GM23338 (cell line): ENCODE data around the gene DOCK10. TPM values are rescaled to one million over a fixed set of nuclear protein-coding genes. Genes with fewer than 3 reads are reported as not detected.
A peak's percentile ranks its signal among the peaks of the same experiment; 100 is the strongest.

ENCODE experiments used
- ATAC-seq: fragments of 200-7000 bp; cut with Tn5 transposase; 3 replicates; pipeline ENCODE4 v1.9.1; 2020
- DNase-seq: peaks from one replicate; pipeline ENCODE4 v3.0.0-alpha.2; 2015; ENCODE audit warnings: low spot score
- H2AFZ ChIP-seq: fragments of 200-600 bp; sonication (generic); 2 replicates; pipeline ENCODE4 v1.8.0; 2016; ENCODE audit warnings: antibody characterized with exemption, mild to moderate bottlenecking, moderate library complexity
- H3F3A ChIP-seq: fragments of 200-600 bp; sonication (generic); replicated peaks from 2 replicates; pipeline ENCODE4 v1.8.0; 2017; ENCODE audit warnings: antibody characterized with exemption, mixed run types, low read depth
- H3K27ac ChIP-seq: fragments of 200-600 bp; sonication (generic); 2 replicates; pipeline ENCODE4 v1.6.1; 2016; ENCODE audit warnings: low read depth
- H3K27me3 ChIP-seq: fragments of 200-600 bp; sonication (generic); 2 replicates; pipeline ENCODE4 v1.8.0; 2016; ENCODE audit warnings: mild to moderate bottlenecking, mixed run types, moderate library complexity; ENCODE audit not compliant: insufficient read depth
- H3K36me3 ChIP-seq: fragments of 200-600 bp; sonication (generic); 2 replicates; pipeline ENCODE4 v1.8.0; 2016; ENCODE audit warnings: mild to moderate bottlenecking; ENCODE audit not compliant: insufficient read depth
- H3K4me1 ChIP-seq: fragments of 200-600 bp; sonication (generic); 2 replicates; pipeline ENCODE4 v1.8.0; 2016; ENCODE audit warnings: mild to moderate bottlenecking, moderate library complexity; ENCODE audit not compliant: insufficient read depth
- H3K4me2 ChIP-seq: fragments of 200-600 bp; sonication (generic); 2 replicates; pipeline ENCODE4 v1.7.1; 2017; ENCODE audit warnings: mixed run types
- H3K4me3 ChIP-seq: fragments of 200-600 bp; sonication (generic); 2 replicates; pipeline ENCODE4 v1.6.1; 2016; ENCODE audit warnings: mixed run types
- H3K79me2 ChIP-seq: fragments of 200-600 bp; sonication (generic); replicated peaks from 2 replicates; pipeline ENCODE4 v1.8.0; 2017; ENCODE audit warnings: mild to moderate bottlenecking; ENCODE audit not compliant: insufficient read depth
- H3K9me2 ChIP-seq: fragments of 200-600 bp; sonication (generic); 2 replicates; pipeline ENCODE4 v1.8.0; 2017; ENCODE audit not compliant: insufficient read depth
- H4K20me1 ChIP-seq: fragments of 200-600 bp; sonication (generic); replicated peaks from 2 replicates; pipeline ENCODE4 v1.8.0; 2017; ENCODE audit warnings: mild to moderate bottlenecking; ENCODE audit not compliant: insufficient read depth
- H3K27ac Mint-ChIP-seq: 2 replicates; pipeline ENCODE4 v1.8.0; 2020; ENCODE audit warnings: inconsistent platforms, mild to moderate bottlenecking, moderate library complexity, mixed read lengths
- H3K27me3 Mint-ChIP-seq: 3 replicates; pipeline ENCODE4 v1.8.0; 2022; ENCODE audit warnings: low read depth, mild to moderate bottlenecking, moderate library complexity, mixed read lengths, inconsistent platforms; ENCODE audit not compliant: insufficient read depth, poor library complexity
- H3K36me3 Mint-ChIP-seq: 3 replicates; pipeline ENCODE4 v1.8.0; 2021; ENCODE audit warnings: low read depth, mild to moderate bottlenecking, inconsistent platforms, moderate library complexity, mixed read lengths
- H3K4me1 Mint-ChIP-seq: 3 replicates; pipeline ENCODE4 v1.8.0; 2020; ENCODE audit warnings: mild to moderate bottlenecking, inconsistent platforms, mixed read lengths
- H3K4me3 Mint-ChIP-seq: 3 replicates; pipeline ENCODE4 v1.8.0; 2021; ENCODE audit warnings: moderate library complexity, mild to moderate bottlenecking, inconsistent platforms, mixed read lengths
- H3K9me3 Mint-ChIP-seq: 3 replicates; pipeline ENCODE4 v1.8.0; 2020; ENCODE audit warnings: moderate library complexity, mild to moderate bottlenecking, inconsistent platforms, mixed read lengths
- EZH2 ChIP-seq: fragments of 200-600 bp; sonication (generic); IDR thresholded peaks from one replicate; pipeline ENCODE4 v1.8.0; 2017; ENCODE audit warnings: antibody characterized with exemption, mild to moderate bottlenecking, low read depth; ENCODE audit not compliant: unreplicated experiment
- EZH2phosphoT487 ChIP-seq: fragments of 200-600 bp; sonication (generic); IDR thresholded peaks from one replicate; pipeline ENCODE4 v1.8.1; 2018; ENCODE audit warnings: antibody characterized with exemption; ENCODE audit not compliant: unreplicated experiment
- JUNB ChIP-seq: IDR thresholded peaks from one replicate; pipeline ENCODE4 v1.6.1; 2016; ENCODE audit warnings: antibody characterized with exemption; ENCODE audit not compliant: unreplicated experiment
- ZNF331 ChIP-seq: fragments of 250-450 bp; sonication (Bioruptor Pico); IDR thresholded peaks from 2 replicates; pipeline ENCODE4 v1.5.0; 2020; ENCODE audit warnings: low read depth, mild to moderate bottlenecking, moderate library complexity
- polyA plus RNA-seq: library from polyadenylated mRNA; unstranded; fragments of >200 nt; fragmentation: Nextera tagmentation; extraction: Ambion mirVana; gene quantifications from 2 replicates; pipeline ENCODE4 v1.2.1, GENCODE V29; 2016
- total RNA-seq: library from RNA; depleted of rRNA; stranded (reverse); fragments of >200 nt; shearing (Covaris generic); gene quantifications from 2 replicates; pipeline ENCODE4 v1.2.3, GENCODE V29; 2014
- TF ChIP-seq, protein P1 (sequence below): fragments of 250-450 bp; sonication (Bioruptor Pico); IDR thresholded peaks from 2 replicates; pipeline ENCODE4 v1.5.0; 2020; ENCODE audit warnings: mild to moderate bottlenecking, moderate library complexity
- TF ChIP-seq, protein P2 (sequence below): IDR thresholded peaks from 2 replicates; pipeline ENCODE4 v1.6.1; 2016; ENCODE audit warnings: antibody characterized with exemption
- TF ChIP-seq, protein P3 (sequence below): IDR thresholded peaks from one replicate; pipeline ENCODE4 v1.6.1; 2018; ENCODE audit warnings: antibody characterized with exemption; ENCODE audit not compliant: unreplicated experiment

The DOCK10 gene
- total and polyA plus RNA-seq, 2 experiments from 2014 or later: 1.0 to 1.7 TPM

DNA sequence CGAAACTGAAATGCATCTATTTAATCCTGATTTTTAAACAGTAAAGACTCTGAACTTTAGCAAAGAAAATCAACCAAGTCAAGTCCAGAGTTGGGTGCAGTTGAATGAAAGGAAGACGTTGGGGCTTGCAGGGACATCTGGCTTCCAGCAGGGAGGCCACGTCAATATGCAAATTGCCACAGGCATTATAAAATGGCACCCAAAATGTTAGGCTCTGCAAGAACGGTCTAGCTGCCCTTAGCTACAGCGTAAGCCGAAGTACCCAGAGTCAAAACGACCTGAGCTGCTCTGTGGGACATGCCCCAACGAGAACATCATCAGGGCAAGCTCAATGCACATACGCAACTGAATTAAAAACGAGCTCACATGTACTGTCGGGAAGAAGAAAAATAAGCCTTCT lies 30.7 kb downstream of the DOCK10 start:
- no peaks in the 10 kb centered on the region for H3K36me3 Mint-ChIP-seq
- no peaks in the 10 kb centered on the region for H3F3A ChIP-seq
- peak overlapping the region; percentile 34; the same call in 1 of the 2 replicates for H2AFZ ChIP-seq
- H3K27me3 Mint-ChIP-seq: peaks cover 8% of the 10 kb centered on the region
- H3K27me3 ChIP-seq: no peaks in the 10 kb centered on the region
- no peaks in the 10 kb centered on the region for H3K79me2 ChIP-seq
- H3K9me2 ChIP-seq: peaks cover 2% of the 10 kb centered on the region; the same call in 1 of the 2 replicates
- H3K4me3 Mint-ChIP-seq: no peak overlapping the region
- ATAC-seq (no peak), DNase-seq (peak; percentile 15)
- TF ChIP-seq, protein P1, sequence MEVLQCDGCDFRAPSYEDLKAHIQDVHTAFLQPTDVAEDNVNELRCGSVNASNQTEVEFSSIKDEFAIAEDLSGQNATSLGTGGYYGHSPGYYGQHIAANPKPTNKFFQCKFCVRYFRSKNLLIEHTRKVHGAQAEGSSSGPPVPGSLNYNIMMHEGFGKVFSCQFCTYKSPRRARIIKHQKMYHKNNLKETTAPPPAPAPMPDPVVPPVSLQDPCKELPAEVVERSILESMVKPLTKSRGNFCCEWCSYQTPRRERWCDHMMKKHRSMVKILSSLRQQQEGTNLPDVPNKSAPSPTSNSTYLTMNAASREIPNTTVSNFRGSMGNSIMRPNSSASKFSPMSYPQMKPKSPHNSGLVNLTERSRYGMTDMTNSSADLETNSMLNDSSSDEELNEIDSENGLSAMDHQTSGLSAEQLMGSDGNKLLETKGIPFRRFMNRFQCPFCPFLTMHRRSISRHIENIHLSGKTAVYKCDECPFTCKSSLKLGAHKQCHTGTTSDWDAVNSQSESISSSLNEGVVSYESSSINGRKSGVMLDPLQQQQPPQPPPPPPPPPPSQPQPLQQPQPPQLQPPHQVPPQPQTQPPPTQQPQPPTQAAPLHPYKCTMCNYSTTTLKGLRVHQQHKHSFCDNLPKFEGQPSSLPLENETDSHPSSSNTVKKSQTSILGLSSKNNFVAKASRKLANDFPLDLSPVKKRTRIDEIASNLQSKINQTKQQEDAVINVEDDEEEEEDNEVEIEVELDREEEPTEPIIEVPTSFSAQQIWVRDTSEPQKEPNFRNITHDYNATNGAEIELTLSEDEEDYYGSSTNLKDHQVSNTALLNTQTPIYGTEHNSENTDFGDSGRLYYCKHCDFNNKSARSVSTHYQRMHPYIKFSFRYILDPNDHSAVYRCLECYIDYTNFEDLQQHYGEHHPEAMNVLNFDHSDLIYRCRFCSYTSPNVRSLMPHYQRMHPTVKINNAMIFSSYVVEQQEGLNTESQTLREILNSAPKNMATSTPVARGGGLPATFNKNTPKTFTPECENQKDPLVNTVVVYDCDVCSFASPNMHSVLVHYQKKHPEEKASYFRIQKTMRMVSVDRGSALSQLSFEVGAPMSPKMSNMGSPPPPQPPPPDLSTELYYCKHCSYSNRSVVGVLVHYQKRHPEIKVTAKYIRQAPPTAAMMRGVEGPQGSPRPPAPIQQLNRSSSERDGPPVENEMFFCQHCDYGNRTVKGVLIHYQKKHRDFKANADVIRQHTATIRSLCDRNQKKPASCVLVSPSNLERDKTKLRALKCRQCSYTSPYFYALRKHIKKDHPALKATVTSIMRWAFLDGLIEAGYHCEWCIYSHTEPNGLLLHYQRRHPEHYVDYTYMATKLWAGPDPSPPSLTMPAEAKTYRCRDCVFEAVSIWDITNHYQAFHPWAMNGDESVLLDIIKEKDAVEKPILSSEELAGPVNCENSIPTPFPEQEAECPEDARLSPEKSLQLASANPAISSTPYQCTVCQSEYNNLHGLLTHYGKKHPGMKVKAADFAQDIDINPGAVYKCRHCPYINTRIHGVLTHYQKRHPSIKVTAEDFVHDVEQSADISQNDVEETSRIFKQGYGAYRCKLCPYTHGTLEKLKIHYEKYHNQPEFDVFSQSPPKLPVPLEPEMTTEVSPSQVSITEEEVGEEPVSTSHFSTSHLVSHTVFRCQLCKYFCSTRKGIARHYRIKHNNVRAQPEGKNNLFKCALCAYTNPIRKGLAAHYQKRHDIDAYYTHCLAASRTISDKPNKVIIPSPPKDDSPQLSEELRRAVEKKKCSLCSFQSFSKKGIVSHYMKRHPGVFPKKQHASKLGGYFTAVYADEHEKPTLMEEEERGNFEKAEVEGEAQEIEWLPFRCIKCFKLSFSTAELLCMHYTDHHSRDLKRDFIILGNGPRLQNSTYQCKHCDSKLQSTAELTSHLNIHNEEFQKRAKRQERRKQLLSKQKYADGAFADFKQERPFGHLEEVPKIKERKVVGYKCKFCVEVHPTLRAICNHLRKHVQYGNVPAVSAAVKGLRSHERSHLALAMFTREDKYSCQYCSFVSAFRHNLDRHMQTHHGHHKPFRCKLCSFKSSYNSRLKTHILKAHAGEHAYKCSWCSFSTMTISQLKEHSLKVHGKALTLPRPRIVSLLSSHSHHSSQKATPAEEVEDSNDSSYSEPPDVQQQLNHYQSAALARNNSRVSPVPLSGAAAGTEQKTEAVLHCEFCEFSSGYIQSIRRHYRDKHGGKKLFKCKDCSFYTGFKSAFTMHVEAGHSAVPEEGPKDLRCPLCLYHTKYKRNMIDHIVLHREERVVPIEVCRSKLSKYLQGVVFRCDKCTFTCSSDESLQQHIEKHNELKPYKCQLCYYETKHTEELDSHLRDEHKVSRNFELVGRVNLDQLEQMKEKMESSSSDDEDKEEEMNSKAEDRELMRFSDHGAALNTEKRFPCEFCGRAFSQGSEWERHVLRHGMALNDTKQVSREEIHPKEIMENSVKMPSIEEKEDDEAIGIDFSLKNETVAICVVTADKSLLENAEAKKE (CRISPR knock-in tag): no peak
- TF ChIP-seq EZH2 (no peak), ZNF331 (CRISPR knock-in tag) (peak; percentile 41), EZH2phosphoT487 (no peak), JUNB (no peak)
- TF ChIP-seq, protein P2, sequence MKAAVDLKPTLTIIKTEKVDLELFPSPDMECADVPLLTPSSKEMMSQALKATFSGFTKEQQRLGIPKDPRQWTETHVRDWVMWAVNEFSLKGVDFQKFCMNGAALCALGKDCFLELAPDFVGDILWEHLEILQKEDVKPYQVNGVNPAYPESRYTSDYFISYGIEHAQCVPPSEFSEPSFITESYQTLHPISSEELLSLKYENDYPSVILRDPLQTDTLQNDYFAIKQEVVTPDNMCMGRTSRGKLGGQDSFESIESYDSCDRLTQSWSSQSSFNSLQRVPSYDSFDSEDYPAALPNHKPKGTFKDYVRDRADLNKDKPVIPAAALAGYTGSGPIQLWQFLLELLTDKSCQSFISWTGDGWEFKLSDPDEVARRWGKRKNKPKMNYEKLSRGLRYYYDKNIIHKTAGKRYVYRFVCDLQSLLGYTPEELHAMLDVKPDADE: no peak
- TF ChIP-seq, protein P3, sequence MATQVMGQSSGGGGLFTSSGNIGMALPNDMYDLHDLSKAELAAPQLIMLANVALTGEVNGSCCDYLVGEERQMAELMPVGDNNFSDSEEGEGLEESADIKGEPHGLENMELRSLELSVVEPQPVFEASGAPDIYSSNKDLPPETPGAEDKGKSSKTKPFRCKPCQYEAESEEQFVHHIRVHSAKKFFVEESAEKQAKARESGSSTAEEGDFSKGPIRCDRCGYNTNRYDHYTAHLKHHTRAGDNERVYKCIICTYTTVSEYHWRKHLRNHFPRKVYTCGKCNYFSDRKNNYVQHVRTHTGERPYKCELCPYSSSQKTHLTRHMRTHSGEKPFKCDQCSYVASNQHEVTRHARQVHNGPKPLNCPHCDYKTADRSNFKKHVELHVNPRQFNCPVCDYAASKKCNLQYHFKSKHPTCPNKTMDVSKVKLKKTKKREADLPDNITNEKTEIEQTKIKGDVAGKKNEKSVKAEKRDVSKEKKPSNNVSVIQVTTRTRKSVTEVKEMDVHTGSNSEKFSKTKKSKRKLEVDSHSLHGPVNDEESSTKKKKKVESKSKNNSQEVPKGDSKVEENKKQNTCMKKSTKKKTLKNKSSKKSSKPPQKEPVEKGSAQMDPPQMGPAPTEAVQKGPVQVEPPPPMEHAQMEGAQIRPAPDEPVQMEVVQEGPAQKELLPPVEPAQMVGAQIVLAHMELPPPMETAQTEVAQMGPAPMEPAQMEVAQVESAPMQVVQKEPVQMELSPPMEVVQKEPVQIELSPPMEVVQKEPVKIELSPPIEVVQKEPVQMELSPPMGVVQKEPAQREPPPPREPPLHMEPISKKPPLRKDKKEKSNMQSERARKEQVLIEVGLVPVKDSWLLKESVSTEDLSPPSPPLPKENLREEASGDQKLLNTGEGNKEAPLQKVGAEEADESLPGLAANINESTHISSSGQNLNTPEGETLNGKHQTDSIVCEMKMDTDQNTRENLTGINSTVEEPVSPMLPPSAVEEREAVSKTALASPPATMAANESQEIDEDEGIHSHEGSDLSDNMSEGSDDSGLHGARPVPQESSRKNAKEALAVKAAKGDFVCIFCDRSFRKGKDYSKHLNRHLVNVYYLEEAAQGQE: no peak
- H3K4me2 ChIP-seq: no peak overlapping the region
- H3K27ac Mint-ChIP-seq: no peak overlapping the region
- H4K20me1 ChIP-seq: no peaks in the 10 kb centered on the region
- no peaks in the 10 kb centered on the region for H3K9me3 Mint-ChIP-seq
- H3K4me3 ChIP-seq: no peak overlapping the region
- no peaks in the 10 kb centered on the region for H3K36me3 ChIP-seq
- H3K4me1 Mint-ChIP-seq: peaks cover 24% of the 10 kb centered on the region
- H3K4me1 ChIP-seq: peaks cover 10% of the 10 kb centered on the region; the same call in 1 of the 2 replicates
- no peak overlapping the region for H3K27ac ChIP-seq
